SK-N-SH (cell line): Measurements from ENCODE around the gene BLID. TPM values are rescaled to one million over a fixed set of nuclear protein-coding genes. Genes with fewer than 3 reads are reported as not detected.

Experiments used
- CTCF ChIA-PET: fragments of 300-600, 350-600 bp; formaldehyde crosslinking; extraction: SDS; loops from one replicate; lab custom pipeline; 2021; lab: Yijun Ruan, JAX
- POLR2A ChIA-PET: fragments of 350-600 bp; sonication (Branson Sonifier 250); formaldehyde crosslinking; extraction: SDS; loops from one replicate; lab custom pipeline; 2020; ENCODE audit warnings: antibody characterized with exemption, inconsistent platforms; lab: Yijun Ruan, JAX
- DNase-seq: peaks from one replicate; pipeline ENCODE4 v3.0.0; 2012
- H2AFZ ChIP-seq: fragments of 200-600 bp; sonication (generic); 2 replicates; pipeline ENCODE4 v1.8.1; 2016; ENCODE audit warnings: antibody characterized with exemption, mild to moderate bottlenecking, low read depth
- H3F3A ChIP-seq: fragments of 200-600 bp; sonication (generic); replicated peaks from 2 replicates; pipeline ENCODE3; 2016; ENCODE audit warnings: antibody characterized with exemption, mild to moderate bottlenecking; ENCODE audit not compliant: insufficient read depth
- H3K27ac ChIP-seq, 2 experiments: fragments of 200-500 bp in 1 of 2; fragments of 200-600 bp in 1 of 2; sonication (Bioruptor generic) in 1 of 2; sonication (generic), shearing (Covaris generic) in 1 of 2; 2 replicates each; pipeline versions ENCODE4 v1.5.1 to v1.6.1; 2014 to 2016; ENCODE audit warnings: low read depth in 2 of 2, inconsistent platforms in 1 of 2, low read length in 1 of 2, mild to moderate bottlenecking in 1 of 2, mixed read lengths in 1 of 2
- H3K27me3 ChIP-seq: fragments of 200-600 bp; sonication (generic), shearing (Covaris generic); 2 replicates; pipeline ENCODE4 v1.6.1; 2016; ENCODE audit warnings: mixed run types; ENCODE audit not compliant: insufficient read depth
- H3K36me3 ChIP-seq, 2 experiments: fragments of 200-500 bp in 1 of 2; fragments of 200-600 bp in 1 of 2; sonication (Bioruptor generic) in 1 of 2; sonication (generic) in 1 of 2; replicated peaks in 1 of 2; 2 replicates each; pipeline versions ENCODE3 to v1.5.1; 2014 to 2016; ENCODE audit warnings: low read length in 1 of 2, mild to moderate bottlenecking in 1 of 2; ENCODE audit not compliant: insufficient read depth in 2 of 2, control insufficient read depth in 1 of 2
- H3K4me1 ChIP-seq, 2 experiments: fragments of 200-500 bp in 1 of 2; fragments of 200-600 bp in 1 of 2; sonication (Bioruptor generic) in 1 of 2; sonication (generic), shearing (Covaris generic) in 1 of 2; 2 replicates each; pipeline versions ENCODE4 v1.5.1 to v1.6.1; 2014 to 2016; ENCODE audit warnings: low read depth in 1 of 2, low read length in 1 of 2, mixed run types in 1 of 2; ENCODE audit not compliant: insufficient read depth in 2 of 2, control insufficient read depth in 1 of 2
- H3K4me2 ChIP-seq: fragments of 200-600 bp; sonication (generic), shearing (Covaris generic); 2 replicates; pipeline ENCODE4 v1.6.1; 2017; ENCODE audit warnings: mixed run types
- H3K4me3 ChIP-seq, 2 experiments: fragments of 200-500 bp in 1 of 2; fragments of 200-600 bp in 1 of 2; sonication (Bioruptor generic) in 1 of 2; sonication (generic), shearing (Covaris generic) in 1 of 2; 2 replicates each; pipeline versions ENCODE4 v1.5.1 to v1.8.1; 2014 to 2016; ENCODE audit warnings: low read depth in 2 of 2, inconsistent platforms in 1 of 2, low read length in 1 of 2, mild to moderate bottlenecking in 1 of 2, mixed read lengths in 1 of 2, moderate library complexity in 1 of 2
- H3K79me2 ChIP-seq: fragments of 200-600 bp; sonication (generic); 2 replicates; pipeline ENCODE4 v1.8.1; 2017; ENCODE audit warnings: mild to moderate bottlenecking; ENCODE audit not compliant: insufficient read depth
- H3K9ac ChIP-seq: fragments of 200-600 bp; sonication (generic); 2 replicates; pipeline ENCODE4 v1.6.1; 2017; ENCODE audit warnings: mixed run types
- H3K9me2 ChIP-seq: fragments of 200-600 bp; sonication (generic); 2 replicates; pipeline ENCODE4 v1.6.1; 2017; ENCODE audit warnings: mixed run types
- H3K9me3 ChIP-seq: fragments of 200-600 bp; sonication (generic); 2 replicates; pipeline ENCODE4 v1.6.1; 2017; ENCODE audit warnings: mixed run types, mild to moderate bottlenecking, moderate library complexity
- H4K20me1 ChIP-seq: fragments of 200-600 bp; sonication (generic); 2 replicates; pipeline ENCODE4 v1.6.1; 2017; ENCODE audit warnings: mild to moderate bottlenecking, mixed run types; ENCODE audit not compliant: insufficient read depth
- GABPA ChIP-seq: IDR thresholded peaks from 2 replicates; pipeline ENCODE4 v1.4.0; 2012; ENCODE audit warnings: low read depth, mild to moderate bottlenecking
- GATA2 ChIP-seq: sonication (generic); formaldehyde crosslinking; IDR thresholded peaks from 2 replicates; pipeline ENCODE4 v1.5.0; 2020; ENCODE audit warnings: mild to moderate bottlenecking, missing genetic modification reagents
- MXI1 ChIP-seq: IDR thresholded peaks from 2 replicates; pipeline ENCODE4 v1.6.1; 2012; ENCODE audit warnings: mild to moderate bottlenecking, low read depth, low read length, improper control_type of control experiment
- NFIC ChIP-seq: IDR thresholded peaks from 2 replicates; pipeline ENCODE4 v1.4.0; 2012; ENCODE audit warnings: borderline replicate concordance
- NRF1 ChIP-seq: IDR thresholded peaks from 2 replicates; pipeline ENCODE4 v1.6.1; 2012; ENCODE audit warnings: low read depth, mild to moderate bottlenecking, low read length
- RAD21 ChIP-seq: IDR thresholded peaks from 2 replicates; pipeline ENCODE4 v1.6.1; 2012; ENCODE audit warnings: mild to moderate bottlenecking, low read length
- RCOR1 ChIP-seq: fragments of 150-350 bp; IDR thresholded peaks from 2 replicates; pipeline ENCODE4 v1.6.1; 2017; ENCODE audit warnings: antibody characterized with exemption, low read length
- RXRA ChIP-seq: IDR thresholded peaks from 2 replicates; pipeline ENCODE4 v1.4.0; 2012; ENCODE audit warnings: low read depth, mild to moderate bottlenecking, borderline replicate concordance
- SIN3A ChIP-seq: IDR thresholded peaks from 2 replicates; pipeline ENCODE4 v1.6.1; 2012; ENCODE audit warnings: low read depth, mild to moderate bottlenecking, low read length, moderate library complexity, borderline replicate concordance
- SMC3 ChIP-seq: IDR thresholded peaks from 2 replicates; pipeline ENCODE4 v1.6.1; 2012; ENCODE audit warnings: low read depth, low read length, improper control_type of control experiment
- TAF1 ChIP-seq: IDR thresholded peaks from 2 replicates; pipeline ENCODE4 v1.6.1; 2012; ENCODE audit warnings: low read depth, mild to moderate bottlenecking, low read length, moderate library complexity, borderline replicate concordance
- TEAD4 ChIP-seq: IDR thresholded peaks from 2 replicates; pipeline ENCODE4 v1.4.0; 2012; ENCODE audit warnings: mild to moderate bottlenecking, borderline replicate concordance; ENCODE audit not compliant: insufficient read depth
- WGBS: methylation state at CpG from one replicate; pipeline ENCODE4 v1.1.6; 2017; ENCODE audit warnings: low lambda C conversion rate; 5-methylcytosine and 5-hydroxymethylcytosine counted together
- polyA plus RNA-seq, 3 experiments: library from polyadenylated mRNA; depleted of rRNA; stranded (reverse); fragments of >200 nt; gene quantifications; 2 replicates each; pipeline ENCODE4 v1.2.3, GENCODE V29; 2012
- TF ChIP-seq, protein P1 (sequence below): IDR thresholded peaks from 2 replicates; pipeline ENCODE4; 2012
- TF ChIP-seq, protein P2 (sequence below): fragments of 150-350 bp; IDR thresholded peaks from 2 replicates; pipeline ENCODE4 v1.6.1; 2016; ENCODE audit warnings: mild to moderate bottlenecking, low read depth, low read length
- TF ChIP-seq, protein P3 (sequence below): fragments of 200-600 bp; sonication (generic); IDR thresholded peaks from 2 replicates; pipeline ENCODE4 v1.6.1; 2017; ENCODE audit warnings: antibody characterized with exemption, mild to moderate bottlenecking, moderate library complexity

BLID gene
- polyA plus RNA-seq, 1 of the 3 experiments (the other 2 are of a cell fraction): not detected

DNA sequence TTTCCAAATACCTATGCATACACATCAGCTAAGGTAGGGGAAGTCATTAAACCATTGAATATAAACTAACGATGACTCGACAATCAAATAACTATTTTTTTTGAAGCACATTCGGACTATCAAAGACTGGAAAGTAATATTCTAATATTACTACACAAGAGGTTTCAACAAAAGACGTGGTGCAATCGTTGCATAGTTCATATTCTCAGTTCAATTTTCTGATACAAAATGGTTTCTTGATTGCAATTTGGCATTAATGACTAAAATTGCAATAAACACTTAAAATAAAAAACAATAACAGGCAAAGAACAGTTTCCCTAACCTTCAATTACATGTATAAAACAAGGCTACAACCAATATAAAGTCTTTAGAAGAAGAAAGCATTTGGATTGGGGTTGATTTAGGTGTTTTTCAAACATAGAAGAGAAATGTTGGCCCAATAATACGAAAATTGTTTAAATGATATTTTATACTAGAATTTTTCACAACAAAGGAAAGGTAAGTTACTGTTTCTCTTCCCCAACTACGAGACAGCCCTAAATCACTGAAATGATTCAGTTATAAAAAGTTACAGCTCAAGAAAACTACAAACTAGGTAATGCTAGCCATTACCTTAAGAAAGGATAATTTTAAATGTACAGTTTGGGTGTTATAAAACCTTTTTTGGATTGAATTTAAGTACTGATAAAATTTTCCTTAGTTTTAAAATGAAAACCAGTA, 17.6 kb downstream of the BLID start:
- POLR2A ChIA-PET: interaction anchor here (0.9 kb wide), 1 partner anchor 443 kb away, joined by 4 read pairs; no protein-coding TSS in a partner anchor

More for the DNA sequence above, 17.6 kb downstream of the BLID start:
- 8% methylated on average over 7 of the region's 7 CpGs for WGBS
- TF ChIP-seq RAD21 (no peak), GATA2 (CRISPR knock-in tag) (no peak), MXI1 (no peak), NRF1 (no peak), SIN3A (no peak), NFIC (no peak), TEAD4 (no peak), TAF1 (no peak), SMC3 (no peak), RXRA (no peak), GABPA (no peak), RCOR1 (no peak)
- TF ChIP-seq, protein P1, sequence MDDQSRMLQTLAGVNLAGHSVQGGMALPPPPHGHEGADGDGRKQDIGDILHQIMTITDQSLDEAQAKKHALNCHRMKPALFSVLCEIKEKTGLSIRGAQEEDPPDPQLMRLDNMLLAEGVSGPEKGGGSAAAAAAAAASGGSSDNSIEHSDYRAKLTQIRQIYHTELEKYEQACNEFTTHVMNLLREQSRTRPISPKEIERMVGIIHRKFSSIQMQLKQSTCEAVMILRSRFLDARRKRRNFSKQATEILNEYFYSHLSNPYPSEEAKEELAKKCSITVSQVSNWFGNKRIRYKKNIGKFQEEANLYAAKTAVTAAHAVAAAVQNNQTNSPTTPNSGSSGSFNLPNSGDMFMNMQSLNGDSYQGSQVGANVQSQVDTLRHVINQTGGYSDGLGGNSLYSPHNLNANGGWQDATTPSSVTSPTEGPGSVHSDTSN: no peak
- TF ChIP-seq, protein P2, sequence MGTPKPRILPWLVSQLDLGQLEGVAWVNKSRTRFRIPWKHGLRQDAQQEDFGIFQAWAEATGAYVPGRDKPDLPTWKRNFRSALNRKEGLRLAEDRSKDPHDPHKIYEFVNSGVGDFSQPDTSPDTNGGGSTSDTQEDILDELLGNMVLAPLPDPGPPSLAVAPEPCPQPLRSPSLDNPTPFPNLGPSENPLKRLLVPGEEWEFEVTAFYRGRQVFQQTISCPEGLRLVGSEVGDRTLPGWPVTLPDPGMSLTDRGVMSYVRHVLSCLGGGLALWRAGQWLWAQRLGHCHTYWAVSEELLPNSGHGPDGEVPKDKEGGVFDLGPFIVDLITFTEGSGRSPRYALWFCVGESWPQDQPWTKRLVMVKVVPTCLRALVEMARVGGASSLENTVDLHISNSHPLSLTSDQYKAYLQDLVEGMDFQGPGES: no peak
- TF ChIP-seq, protein P3, sequence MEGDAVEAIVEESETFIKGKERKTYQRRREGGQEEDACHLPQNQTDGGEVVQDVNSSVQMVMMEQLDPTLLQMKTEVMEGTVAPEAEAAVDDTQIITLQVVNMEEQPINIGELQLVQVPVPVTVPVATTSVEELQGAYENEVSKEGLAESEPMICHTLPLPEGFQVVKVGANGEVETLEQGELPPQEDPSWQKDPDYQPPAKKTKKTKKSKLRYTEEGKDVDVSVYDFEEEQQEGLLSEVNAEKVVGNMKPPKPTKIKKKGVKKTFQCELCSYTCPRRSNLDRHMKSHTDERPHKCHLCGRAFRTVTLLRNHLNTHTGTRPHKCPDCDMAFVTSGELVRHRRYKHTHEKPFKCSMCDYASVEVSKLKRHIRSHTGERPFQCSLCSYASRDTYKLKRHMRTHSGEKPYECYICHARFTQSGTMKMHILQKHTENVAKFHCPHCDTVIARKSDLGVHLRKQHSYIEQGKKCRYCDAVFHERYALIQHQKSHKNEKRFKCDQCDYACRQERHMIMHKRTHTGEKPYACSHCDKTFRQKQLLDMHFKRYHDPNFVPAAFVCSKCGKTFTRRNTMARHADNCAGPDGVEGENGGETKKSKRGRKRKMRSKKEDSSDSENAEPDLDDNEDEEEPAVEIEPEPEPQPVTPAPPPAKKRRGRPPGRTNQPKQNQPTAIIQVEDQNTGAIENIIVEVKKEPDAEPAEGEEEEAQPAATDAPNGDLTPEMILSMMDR: no peak
- H3K36me3 ChIP-seq: peaks cover 21 to 67% of the 10 kb centered on the region in 2 experiments
- H3K4me3 ChIP-seq: peak overlapping the region; percentile 77 to 80
- peaks cover 95% of the 10 kb centered on the region for H3F3A ChIP-seq
- H3K9me2 ChIP-seq: no peaks in the 10 kb centered on the region
- H3K9ac ChIP-seq: peak overlapping the region; percentile 92
- CTCF ChIA-PET: interaction anchor here (1.0 to 9.1 kb wide), 4 partner anchors 10 to 444 kb away, joined by 3 to 134 read pairs (median 21); no protein-coding TSS in a partner anchor
- H4K20me1 ChIP-seq: peaks cover 38% of the 10 kb centered on the region
- DNase-seq: no peak
- H3K4me1 ChIP-seq: peaks cover 10 to 23% of the 10 kb centered on the region in 2 experiments
- no peaks in the 10 kb centered on the region for H3K9me3 ChIP-seq
- H3K27ac ChIP-seq: peak overlapping the region; percentile 94 to 98
- H3K79me2 ChIP-seq: peaks cover 99% of the 10 kb centered on the region
- H3K27me3 ChIP-seq: no peaks in the 10 kb centered on the region
- peak overlapping the region; percentile 89 for H3K4me2 ChIP-seq
- no peak overlapping the region for H2AFZ ChIP-seq
